DMS53 treated with DMSO at 0.1 percent for 48 hours (cell line): ENCODE results near the gene TAOK1.

ENCODE experiments used
- DNase-seq: peaks from one replicate; lab custom pipeline; 2025; ENCODE audit not compliant: unreplicated experiment; lab: John Stamatoyannopoulos, UW

Gene TAOK1

GRCh38 chr17:29581583-29582253 is 191.6 kb downstream of the TAOK1 start:
- no peak for DNase-seq

GRCh38 chr17:29582254-29582765 is 192.1 kb downstream of the TAOK1 start:
- no peak for DNase-seq

- no peak for DNase-seq
Observed at GRCh38 chr17:29582772-29583171, 192.6 kb downstream of the TAOK1 start.

- no peak for DNase-seq
Observed at GRCh38 chr17:29583324-29584248, 193.4 kb downstream of the TAOK1 start.

- DNase-seq = no peak
Observed at GRCh38 chr17:29584452-29585079, 194.4 kb downstream of the TAOK1 start.

- no peak for DNase-seq
Observed at GRCh38 chr17:29585080-29585751, 195.1 kb downstream of the TAOK1 start.

- DNase-seq = no peak
Observed at GRCh38 chr17:29586676-29587469, 196.7 kb downstream of the TAOK1 start.

GRCh38 chr17:29587591-29587990 is 197.4 kb downstream of the TAOK1 start:
- DNase-seq = no peak

GRCh38 chr17:29588017-29588561 is 197.9 kb downstream of the TAOK1 start:
- no peak for DNase-seq

- no peak for DNase-seq
Observed at GRCh38 chr17:29588562-29589411, 198.6 kb downstream of the TAOK1 start.

GRCh38 chr17:29589524-29590410 is 199.6 kb downstream of the TAOK1 start, which contains the start of gene GIT1:
GIT1 (minus strand) TSS chr17:29589648; CDS start chr17:29589378, 270 bp downstream.
- peak; percentile 49 for DNase-seq

- no peak for DNase-seq
Observed at GRCh38 chr17:29590411-29591145, 200.4 kb downstream of the TAOK1 start.

- DNase-seq = peak; percentile 62
Observed at GRCh38 chr17:29591146-29591736, 201.1 kb downstream of the TAOK1 start.

GRCh38 chr17:29591737-29592608 is 201.8 kb downstream of the TAOK1 start:
- peak; percentile 81 for DNase-seq

GRCh38 chr17:29592850-29593551 is 202.8 kb downstream of the TAOK1 start, which contains the start of gene ANKRD13B:
ANKRD13B (plus strand) TSS chr17:29593132; CDS start chr17:29593622, 490 bp downstream.
- DNase-seq = no peak
